ENCODE data around the gene AQP1. TPM values are rescaled to one million over a fixed set of nuclear protein-coding genes. Genes with fewer than 3 reads are reported as not detected.

Gene AQP1
- total RNA-seq: 0.42 TPM

DNA sequence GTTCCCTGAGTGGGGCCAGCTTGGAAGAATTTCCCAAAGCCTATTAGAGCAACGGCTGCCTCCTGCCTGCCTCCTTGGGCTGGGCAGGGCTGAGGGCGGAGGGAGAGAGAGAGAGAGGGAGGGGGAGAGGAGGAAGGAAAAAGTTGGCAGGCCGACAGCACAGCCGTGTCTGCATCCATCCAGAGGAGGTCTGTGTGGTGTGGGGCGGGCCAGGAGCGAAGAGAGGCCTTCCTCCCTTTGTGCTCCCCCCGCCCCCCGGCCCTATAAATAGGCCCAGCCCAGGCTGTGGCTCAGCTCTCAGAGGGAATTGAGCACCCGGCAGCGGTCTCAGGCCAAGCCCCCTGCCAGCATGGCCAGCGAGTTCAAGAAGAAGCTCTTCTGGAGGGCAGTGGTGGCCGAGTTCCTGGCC lies at the start of gene AQP1:
TSS of gene AQP1 (plus strand) at position 293 of the 409 bp plus-strand sequence. CDS start at position 350, 57 bp downstream.
- Histone ChIP-seq H3K27me3 (ENCODE audit: insufficient read depth, low read length) (no peaks in the 10 kb centered on the region), H3K4me3 (ENCODE audit: low read length) (no peak within 1 kb of the TSS), H3K9me3 (ENCODE audit: low read depth, low read length) (no peaks in the 10 kb centered on the region), H3K4me1 (ENCODE audit: insufficient read depth, low read length) (no peaks in the 10 kb centered on the region)

DNA sequence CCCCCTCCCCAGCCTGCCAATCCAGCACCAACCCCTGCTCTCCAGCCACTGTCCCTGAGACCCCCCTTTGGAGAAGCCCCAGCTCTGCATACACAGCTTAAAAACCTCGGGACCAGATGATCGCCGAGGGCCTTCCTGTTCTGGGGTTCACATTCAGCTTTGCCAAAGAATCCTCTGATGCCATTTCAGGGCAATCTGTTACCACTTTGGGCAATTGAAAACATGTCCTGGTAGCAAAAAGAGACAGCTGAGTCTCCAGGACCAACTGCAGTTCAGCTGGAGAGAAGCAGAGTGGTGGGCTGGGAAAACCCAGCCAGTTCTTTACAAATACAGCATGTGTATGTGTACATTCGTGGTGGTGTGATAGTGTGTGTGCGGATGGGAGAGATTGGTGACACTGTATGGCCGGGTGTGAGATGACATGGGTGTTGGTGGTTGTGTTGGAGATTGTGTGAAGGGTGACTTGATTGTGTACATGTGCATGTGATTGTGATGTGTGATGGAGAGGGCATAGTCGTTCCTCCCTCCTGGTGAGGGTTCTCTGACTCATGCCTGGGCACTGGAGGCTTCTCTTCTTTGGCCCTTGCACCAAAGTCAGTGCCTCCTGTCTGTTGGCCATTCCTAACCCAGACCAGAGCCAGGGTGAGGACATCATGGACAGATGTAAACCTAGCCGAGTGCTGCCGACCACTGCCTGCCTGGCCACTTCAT lies 48.5 kb upstream of the AQP1 start:
- H3K4me3 ChIP-seq (ENCODE audit: low read length): no peak overlapping the region
- H3K4me1 ChIP-seq (ENCODE audit: insufficient read depth, low read length): no peaks in the 10 kb centered on the region
- H3K27me3 ChIP-seq (ENCODE audit: insufficient read depth, low read length): no peaks in the 10 kb centered on the region
- H3K9me3 ChIP-seq (ENCODE audit: low read depth, low read length): no peaks in the 10 kb centered on the region

DNA sequence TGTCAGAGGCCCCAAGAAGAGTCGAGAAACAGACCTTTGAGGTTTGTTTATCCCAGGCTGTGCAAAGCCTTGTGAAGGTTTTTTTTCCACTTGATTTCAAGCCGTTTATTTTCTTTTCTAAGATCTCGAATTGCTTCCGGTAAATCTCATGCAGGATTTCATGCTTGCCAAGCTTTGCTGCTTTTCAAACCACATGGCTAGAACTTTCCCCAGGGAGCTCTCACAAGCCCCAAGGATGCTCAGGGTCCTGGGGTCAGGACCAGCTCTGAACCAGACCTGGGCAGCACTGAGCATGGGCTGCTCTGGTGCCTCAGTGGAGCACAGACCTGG lies 48.0 kb upstream of the AQP1 start:
- Histone ChIP-seq H3K9me3 (ENCODE audit: low read depth, low read length) (no peaks in the 10 kb centered on the region), H3K27me3 (ENCODE audit: insufficient read depth, low read length) (no peaks in the 10 kb centered on the region), H3K4me1 (ENCODE audit: insufficient read depth, low read length) (no peaks in the 10 kb centered on the region), H3K4me3 (ENCODE audit: low read length) (no peak overlapping the region)

GRCh38 chr7:30864101-30864500 lies 47.6 kb upstream of the AQP1 start:
- Histone ChIP-seq H3K4me1 (ENCODE audit: insufficient read depth, low read length) (no peaks in the 10 kb centered on the region), H3K4me3 (ENCODE audit: low read length) (no peak overlapping the region), H3K9me3 (ENCODE audit: low read depth, low read length) (no peaks in the 10 kb centered on the region), H3K27me3 (ENCODE audit: insufficient read depth, low read length) (no peaks in the 10 kb centered on the region)

DNA sequence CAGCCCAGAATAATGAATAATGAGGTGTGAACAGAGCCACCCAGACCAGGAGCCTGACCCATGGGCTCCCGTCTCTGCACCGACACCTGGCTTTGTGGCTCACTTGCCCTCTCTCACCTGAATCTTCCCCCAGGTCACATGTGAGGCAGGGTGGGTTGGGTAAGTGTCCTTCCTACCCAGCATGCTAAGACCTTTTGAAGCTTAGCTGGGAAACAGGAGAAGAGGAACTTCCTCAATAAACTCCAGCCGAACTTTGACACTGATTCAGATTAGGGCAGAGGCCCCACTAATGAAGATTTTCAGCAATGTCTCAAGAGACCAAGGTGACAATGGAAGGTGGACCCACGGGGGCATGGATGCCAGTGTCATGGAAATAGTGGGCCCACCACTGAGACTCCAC lies 46.6 kb upstream of the AQP1 start:
- Histone ChIP-seq H3K27me3 (ENCODE audit: insufficient read depth, low read length) (no peaks in the 10 kb centered on the region), H3K4me1 (ENCODE audit: insufficient read depth, low read length) (no peaks in the 10 kb centered on the region), H3K9me3 (ENCODE audit: low read depth, low read length) (no peaks in the 10 kb centered on the region), H3K4me3 (ENCODE audit: low read length) (no peak overlapping the region)

- Histone ChIP-seq H3K27me3 (ENCODE audit: insufficient read depth, low read length) (no peaks in the 10 kb centered on the region), H3K9me3 (ENCODE audit: low read depth, low read length) (no peaks in the 10 kb centered on the region), H3K4me1 (ENCODE audit: insufficient read depth, low read length) (no peaks in the 10 kb centered on the region), H3K4me3 (ENCODE audit: low read length) (no peak overlapping the region)
Observed at GRCh38 chr7:30865821-30866220, 45.8 kb upstream of the AQP1 start.

DNA sequence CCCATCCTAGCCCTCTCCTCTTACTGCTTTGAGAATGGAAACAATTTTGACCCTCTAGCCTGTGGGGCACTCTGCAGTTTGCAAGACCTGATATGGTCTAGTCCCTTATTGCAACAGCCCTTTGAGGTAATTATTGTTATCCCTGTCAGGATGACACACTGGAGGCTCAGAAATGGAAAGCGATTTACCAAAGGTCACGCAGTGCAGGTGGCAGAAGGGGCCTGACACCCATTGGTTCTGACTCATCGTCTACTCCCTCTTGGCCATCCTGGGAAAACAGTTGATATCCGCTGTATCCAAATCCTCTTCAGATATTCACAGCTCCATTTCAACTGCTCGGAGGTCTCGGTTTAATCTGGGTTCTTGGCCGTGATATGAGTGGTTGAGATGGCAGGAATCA lies 44.7 kb upstream of the AQP1 start:
- H3K9me3 ChIP-seq (ENCODE audit: low read depth, low read length): no peaks in the 10 kb centered on the region
- no peak overlapping the region for H3K4me3 ChIP-seq (ENCODE audit: low read length)
- no peaks in the 10 kb centered on the region for H3K4me1 ChIP-seq (ENCODE audit: insufficient read depth, low read length)
- no peaks in the 10 kb centered on the region for H3K27me3 ChIP-seq (ENCODE audit: insufficient read depth, low read length)

- Histone ChIP-seq H3K4me3 (ENCODE audit: low read length) (no peak overlapping the region), H3K9me3 (ENCODE audit: low read depth, low read length) (no peaks in the 10 kb centered on the region), H3K27me3 (ENCODE audit: insufficient read depth, low read length) (no peaks in the 10 kb centered on the region), H3K4me1 (ENCODE audit: insufficient read depth, low read length) (no peaks in the 10 kb centered on the region)
Observed at GRCh38 chr7:30867483-30867882, 44.2 kb upstream of the AQP1 start.

GRCh38 chr7:30869794-30870611 lies 41.6 kb upstream of the AQP1 start:
- Histone ChIP-seq H3K4me1 (ENCODE audit: insufficient read depth, low read length) (no peaks in the 10 kb centered on the region), H3K27me3 (ENCODE audit: insufficient read depth, low read length) (no peaks in the 10 kb centered on the region), H3K9me3 (ENCODE audit: low read depth, low read length) (no peaks in the 10 kb centered on the region), H3K4me3 (ENCODE audit: low read length) (no peak overlapping the region)

DNA sequence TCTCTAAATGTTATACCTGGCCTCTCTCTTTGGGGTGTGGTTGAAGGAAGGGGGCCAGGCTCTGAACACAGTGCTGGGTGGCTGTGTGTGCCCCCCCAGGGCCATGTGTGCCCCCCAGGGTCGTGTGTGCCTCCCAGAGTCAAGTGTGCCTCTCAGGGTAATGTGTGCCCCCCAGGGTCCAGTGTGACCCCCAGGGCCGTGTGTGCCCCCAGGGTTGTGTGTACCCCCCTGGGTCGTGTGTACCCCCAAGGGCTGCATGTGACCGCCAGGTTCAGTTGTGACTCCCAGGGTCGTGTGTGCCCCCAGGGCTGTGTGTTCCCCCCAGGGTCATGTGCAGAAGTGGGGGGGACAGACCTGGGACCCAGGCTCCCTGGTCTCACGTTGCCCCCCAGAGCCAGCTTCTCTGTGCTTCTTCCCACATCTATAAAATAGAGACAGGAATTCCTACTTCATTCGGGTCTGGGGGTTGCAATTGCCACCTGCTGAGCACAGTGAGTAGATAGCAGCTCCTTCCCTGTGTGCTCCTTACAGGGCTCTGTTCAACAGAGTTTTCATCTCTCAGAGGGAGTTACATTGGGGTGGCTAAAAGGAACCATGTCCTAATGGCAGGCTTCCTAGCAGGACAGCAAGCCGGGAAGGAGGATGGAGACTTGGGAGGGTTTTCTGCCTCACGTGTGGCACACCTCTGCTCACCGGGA lies 40.7 kb upstream of the AQP1 start:
- H3K4me1 ChIP-seq (ENCODE audit: insufficient read depth, low read length): no peaks in the 10 kb centered on the region
- no peaks in the 10 kb centered on the region for H3K9me3 ChIP-seq (ENCODE audit: low read depth, low read length)
- H3K27me3 ChIP-seq (ENCODE audit: insufficient read depth, low read length): no peaks in the 10 kb centered on the region
- H3K4me3 ChIP-seq (ENCODE audit: low read length): no peak overlapping the region

DNA sequence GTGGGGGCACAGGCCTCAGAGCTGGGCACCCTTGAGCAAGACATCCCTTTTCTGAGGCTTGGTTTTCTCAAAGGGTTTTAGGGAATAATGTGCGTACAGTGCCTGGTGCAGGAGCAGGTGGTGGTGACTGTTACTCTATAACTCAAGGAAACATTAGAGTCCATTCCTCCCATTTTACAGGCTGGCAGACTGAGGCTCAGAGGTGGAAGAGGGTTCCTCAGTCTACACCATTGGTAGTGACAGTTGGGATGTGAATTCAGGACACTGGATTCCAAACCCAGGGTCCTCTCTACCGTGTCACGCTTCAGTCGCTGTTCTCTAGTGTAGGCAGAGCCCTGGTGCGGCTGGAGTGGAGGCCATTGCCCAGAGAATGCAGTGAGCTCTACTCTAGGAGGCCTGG lies 40.0 kb upstream of the AQP1 start:
- Histone ChIP-seq H3K9me3 (ENCODE audit: low read depth, low read length) (no peaks in the 10 kb centered on the region), H3K27me3 (ENCODE audit: insufficient read depth, low read length) (no peaks in the 10 kb centered on the region), H3K4me1 (ENCODE audit: insufficient read depth, low read length) (no peaks in the 10 kb centered on the region), H3K4me3 (ENCODE audit: low read length) (no peak overlapping the region)

GRCh38 chr7:30873207-30873606 lies 38.4 kb upstream of the AQP1 start:
- Histone ChIP-seq H3K27me3 (ENCODE audit: insufficient read depth, low read length) (no peaks in the 10 kb centered on the region), H3K4me3 (ENCODE audit: low read length) (no peak overlapping the region)

GRCh38 chr7:30873656-30874055 lies 38.0 kb upstream of the AQP1 start:
- Histone ChIP-seq H3K9me3 (ENCODE audit: low read depth, low read length) (no peaks in the 10 kb centered on the region), H3K27me3 (ENCODE audit: insufficient read depth, low read length) (no peaks in the 10 kb centered on the region), H3K4me1 (ENCODE audit: insufficient read depth, low read length) (no peaks in the 10 kb centered on the region), H3K4me3 (ENCODE audit: low read length) (no peak overlapping the region)

More at GRCh38 chr7:30873207-30873606, 38.4 kb upstream of the AQP1 start:
- no peaks in the 10 kb centered on the region for H3K4me1 ChIP-seq (ENCODE audit: insufficient read depth, low read length)
- no peaks in the 10 kb centered on the region for H3K9me3 ChIP-seq (ENCODE audit: low read depth, low read length)

- Histone ChIP-seq H3K27me3 (ENCODE audit: insufficient read depth, low read length) (no peaks in the 10 kb centered on the region), H3K9me3 (ENCODE audit: low read depth, low read length) (no peaks in the 10 kb centered on the region), H3K4me1 (ENCODE audit: insufficient read depth, low read length) (no peaks in the 10 kb centered on the region), H3K4me3 (ENCODE audit: low read length) (no peak overlapping the region)
Observed at GRCh38 chr7:30874656-30875302, 36.9 kb upstream of the AQP1 start.

Data from mononuclear cell (primary cell).